Measurements from ENCODE around the gene GLRX. TPM values are rescaled to one million over a fixed set of nuclear protein-coding genes. Genes with fewer than 3 reads are reported as not detected.

The GLRX gene
- total and polyA plus RNA-seq, 10 of the 15 experiments (the other 5 are each of a cell fraction or from before 2014, with no cell fraction given), result 63.0 to 366 (median 186) TPM

DNA sequence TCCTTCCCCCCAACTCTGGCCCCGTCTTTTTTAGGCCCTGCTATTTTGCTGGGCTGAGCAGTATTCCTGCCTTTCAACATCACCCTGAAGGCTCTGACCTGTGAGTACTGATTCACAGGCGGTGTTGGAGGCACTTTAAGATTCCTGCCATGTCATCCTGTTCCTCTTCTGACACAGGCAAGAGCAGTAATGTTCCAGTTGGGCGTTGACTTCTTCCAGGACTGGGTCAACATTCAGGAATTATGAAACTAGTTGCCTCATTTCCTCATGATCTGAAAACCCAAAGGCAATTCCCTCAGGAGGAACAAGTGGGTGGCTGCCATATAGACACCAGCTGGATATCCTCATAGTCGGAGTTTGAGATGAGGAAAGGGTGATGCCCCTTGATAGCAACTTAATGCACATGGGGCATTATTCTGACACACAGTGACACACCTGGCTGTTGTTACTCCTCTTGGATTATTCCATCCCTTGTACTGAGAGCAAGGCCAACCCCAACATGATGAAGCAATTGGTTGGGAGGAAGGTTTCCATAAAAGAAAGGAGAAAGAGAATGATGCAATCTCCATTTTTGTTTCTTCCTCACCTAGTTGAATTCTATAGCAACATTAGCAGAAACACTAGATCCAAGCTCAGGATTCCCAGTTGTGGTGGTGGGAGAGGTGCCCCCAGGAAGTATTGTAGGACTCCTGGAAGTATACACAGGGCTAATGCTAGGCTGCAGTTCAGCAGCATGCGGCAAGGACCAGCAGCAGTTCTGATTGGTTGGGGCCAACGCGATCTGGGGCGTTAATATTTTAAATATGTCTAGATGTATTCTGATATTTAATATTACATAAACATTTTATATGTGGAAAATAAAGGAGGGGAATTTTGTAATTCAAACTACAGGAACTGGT is 19.6 kb upstream of the GLRX start:
- Histone ChIP-seq H3K4me1 (ENCODE audit: control insufficient read depth, insufficient read depth, low read length) (peaks cover 23% of the 10 kb centered on the region), H4K20me1 (ENCODE audit: control insufficient read depth, insufficient read depth) (no peaks in the 10 kb centered on the region), H2AFZ (ENCODE audit: control insufficient read depth, low read depth, low read length) (no peak overlapping the region), H3K4me2 (ENCODE audit: control insufficient read depth, insufficient read depth) (no peak overlapping the region), H3K4me3 (no peak overlapping the region), H3K36me3 (ENCODE audit: control insufficient read depth in 2 of 2, insufficient read depth in 2 of 2, low read length in 1 of 2) (no peaks in the 10 kb centered on the region), H3K9me3 (replicated peaks; ENCODE audit: control insufficient read depth, insufficient read depth, low read length) (no peaks in the 10 kb centered on the region), H3K27me3 (replicated peaks in 1 of 2; ENCODE audit: control insufficient read depth in 2 of 2, insufficient read depth in 2 of 2, low read length in 1 of 2) (no peaks in the 10 kb centered on the region), H3K27ac (ENCODE audit: control insufficient read depth, insufficient read depth) (no peak overlapping the region), H3K9ac (ENCODE audit: control insufficient read depth, insufficient read depth, low read length) (no peak overlapping the region), H3K79me2 (ENCODE audit: control insufficient read depth, insufficient read depth, low read length) (no peaks in the 10 kb centered on the region)
- ChIA-PET RAD21 (ENCODE audit: unreplicated experiment) (interaction anchor here (1.3 to 11.7 kb wide), 7 partner anchors 10 to 220 kb away, joined by 4 to 209 read pairs (median 11); partner anchors contain the start of gene GLRX), POLR2A (interaction anchor here (0.6 to 2.0 kb wide), 4 partner anchors 24 to 1252 kb away, joined by 3 to 5 read pairs (median 4); no protein-coding TSS in a partner anchor), SMC1A (ENCODE audit: uncharacterized antibody, unreplicated experiment) (interaction anchor here (0.8 to 21.9 kb wide), 7 partner anchors 23 to 197 kb away, joined by 3 to 622 read pairs (median 141); partner anchors contain the start of genes GLRX and RFESD), CTCF (interaction anchor here (0.9 to 17.6 kb wide), 11 partner anchors 11 to 760 kb away, joined by 3 to 653 read pairs (median 11); partner anchors contain the start of genes GLRX and RFESD)
- intact Hi-C loops (cut with micrococcal nuclease; ENCODE audit: unreplicated experiment) (loop anchor here (10.0 kb wide), 1 partner anchor 287 kb away; the partner anchor contains the start of genes ARSK and SKIC3), in situ Hi-C loops (cut with MboI) (no loop called here)
- ATAC-seq (no peak), DNase-seq (ENCODE audit: low read depth, low spot score) (no peak), FAIRE-seq (no peak)
- no TSS peak for BruUV-seq (replicated peaks)
- 93% methylated on average over 8 of the region's 8 CpGs for WGBS (ENCODE audit: insufficient coverage, insufficient replicate concordance, low lambda C conversion rate, missing lambda C conversion rate)
- TF ChIP-seq JUNB (IDR thresholded peaks at IDR 0.05), result no peak
- TF ChIP-seq RB1 (IDR thresholded peaks at IDR 0.05; ENCODE audit: borderline replicate concordance), result no peak
- TF ChIP-seq, protein P1, sequence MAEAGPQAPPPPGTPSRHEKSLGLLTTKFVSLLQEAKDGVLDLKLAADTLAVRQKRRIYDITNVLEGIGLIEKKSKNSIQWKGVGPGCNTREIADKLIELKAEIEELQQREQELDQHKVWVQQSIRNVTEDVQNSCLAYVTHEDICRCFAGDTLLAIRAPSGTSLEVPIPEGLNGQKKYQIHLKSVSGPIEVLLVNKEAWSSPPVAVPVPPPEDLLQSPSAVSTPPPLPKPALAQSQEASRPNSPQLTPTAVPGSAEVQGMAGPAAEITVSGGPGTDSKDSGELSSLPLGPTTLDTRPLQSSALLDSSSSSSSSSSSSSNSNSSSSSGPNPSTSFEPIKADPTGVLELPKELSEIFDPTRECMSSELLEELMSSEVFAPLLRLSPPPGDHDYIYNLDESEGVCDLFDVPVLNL (IDR thresholded peaks at IDR 0.05; ENCODE audit: low read depth, low read length), result no peak
- TF ChIP-seq, protein P2, sequence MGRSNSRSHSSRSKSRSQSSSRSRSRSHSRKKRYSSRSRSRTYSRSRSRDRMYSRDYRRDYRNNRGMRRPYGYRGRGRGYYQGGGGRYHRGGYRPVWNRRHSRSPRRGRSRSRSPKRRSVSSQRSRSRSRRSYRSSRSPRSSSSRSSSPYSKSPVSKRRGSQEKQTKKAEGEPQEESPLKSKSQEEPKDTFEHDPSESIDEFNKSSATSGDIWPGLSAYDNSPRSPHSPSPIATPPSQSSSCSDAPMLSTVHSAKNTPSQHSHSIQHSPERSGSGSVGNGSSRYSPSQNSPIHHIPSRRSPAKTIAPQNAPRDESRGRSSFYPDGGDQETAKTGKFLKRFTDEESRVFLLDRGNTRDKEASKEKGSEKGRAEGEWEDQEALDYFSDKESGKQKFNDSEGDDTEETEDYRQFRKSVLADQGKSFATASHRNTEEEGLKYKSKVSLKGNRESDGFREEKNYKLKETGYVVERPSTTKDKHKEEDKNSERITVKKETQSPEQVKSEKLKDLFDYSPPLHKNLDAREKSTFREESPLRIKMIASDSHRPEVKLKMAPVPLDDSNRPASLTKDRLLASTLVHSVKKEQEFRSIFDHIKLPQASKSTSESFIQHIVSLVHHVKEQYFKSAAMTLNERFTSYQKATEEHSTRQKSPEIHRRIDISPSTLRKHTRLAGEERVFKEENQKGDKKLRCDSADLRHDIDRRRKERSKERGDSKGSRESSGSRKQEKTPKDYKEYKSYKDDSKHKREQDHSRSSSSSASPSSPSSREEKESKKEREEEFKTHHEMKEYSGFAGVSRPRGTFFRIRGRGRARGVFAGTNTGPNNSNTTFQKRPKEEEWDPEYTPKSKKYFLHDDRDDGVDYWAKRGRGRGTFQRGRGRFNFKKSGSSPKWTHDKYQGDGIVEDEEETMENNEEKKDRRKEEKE (IDR thresholded peaks at IDR 0.05), result no peak
- TF ChIP-seq, protein P3, sequence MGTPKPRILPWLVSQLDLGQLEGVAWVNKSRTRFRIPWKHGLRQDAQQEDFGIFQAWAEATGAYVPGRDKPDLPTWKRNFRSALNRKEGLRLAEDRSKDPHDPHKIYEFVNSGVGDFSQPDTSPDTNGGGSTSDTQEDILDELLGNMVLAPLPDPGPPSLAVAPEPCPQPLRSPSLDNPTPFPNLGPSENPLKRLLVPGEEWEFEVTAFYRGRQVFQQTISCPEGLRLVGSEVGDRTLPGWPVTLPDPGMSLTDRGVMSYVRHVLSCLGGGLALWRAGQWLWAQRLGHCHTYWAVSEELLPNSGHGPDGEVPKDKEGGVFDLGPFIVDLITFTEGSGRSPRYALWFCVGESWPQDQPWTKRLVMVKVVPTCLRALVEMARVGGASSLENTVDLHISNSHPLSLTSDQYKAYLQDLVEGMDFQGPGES (IDR thresholded peaks at IDR 0.05), result no peak
- TF ChIP-seq SMARCA5 (IDR thresholded peaks at IDR 0.05), result no peak
- TF ChIP-seq RCOR1 (conservative IDR thresholded peaks at IDR 0.05; ENCODE audit: low read depth, low read length), result no peak
- TF ChIP-seq, protein P4, sequence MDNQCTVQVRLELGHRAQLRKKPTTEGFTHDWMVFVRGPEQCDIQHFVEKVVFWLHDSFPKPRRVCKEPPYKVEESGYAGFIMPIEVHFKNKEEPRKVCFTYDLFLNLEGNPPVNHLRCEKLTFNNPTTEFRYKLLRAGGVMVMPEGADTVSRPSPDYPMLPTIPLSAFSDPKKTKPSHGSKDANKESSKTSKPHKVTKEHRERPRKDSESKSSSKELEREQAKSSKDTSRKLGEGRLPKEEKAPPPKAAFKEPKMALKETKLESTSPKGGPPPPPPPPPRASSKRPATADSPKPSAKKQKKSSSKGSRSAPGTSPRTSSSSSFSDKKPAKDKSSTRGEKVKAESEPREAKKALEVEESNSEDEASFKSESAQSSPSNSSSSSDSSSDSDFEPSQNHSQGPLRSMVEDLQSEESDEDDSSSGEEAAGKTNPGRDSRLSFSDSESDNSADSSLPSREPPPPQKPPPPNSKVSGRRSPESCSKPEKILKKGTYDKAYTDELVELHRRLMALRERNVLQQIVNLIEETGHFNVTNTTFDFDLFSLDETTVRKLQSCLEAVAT (IDR thresholded peaks at IDR 0.05), result no peak
- no peak for TF ChIP-seq HDAC6 (IDR thresholded peaks at IDR 0.05; ENCODE audit: unreplicated experiment)
- TF ChIP-seq MYB (IDR thresholded peaks at IDR 0.05; ENCODE audit: borderline replicate concordance, low read depth, low read length), result no peak
- TF ChIP-seq IRF4 (IDR thresholded peaks at IDR 0.05; ENCODE audit: low read depth, low read length), result no peak
- no peak for TF ChIP-seq BACH1 (IDR thresholded peaks at IDR 0.05; ENCODE audit: borderline replicate concordance)
- no peak for TF ChIP-seq MXI1 (IDR thresholded peaks at IDR 0.05; ENCODE audit: low read depth, low read length)
- TF ChIP-seq SMAD5 (IDR thresholded peaks at IDR 0.05; ENCODE audit: low read depth), result no peak
- TF ChIP-seq SIN3A (IDR thresholded peaks at IDR 0.05; ENCODE audit: low read depth, low read length), result no peak
- no peak for TF ChIP-seq SRF (IDR thresholded peaks at IDR 0.05; ENCODE audit: low read depth in 2 of 2, low read length in 2 of 2)
- no peak for TF ChIP-seq FOXK2 (IDR thresholded peaks at IDR 0.05)
- TF ChIP-seq HCFC1 (IDR thresholded peaks at IDR 0.05; ENCODE audit: low read length), result no peak
